Amygdala (tissue), 56 donors: ENCODE results near the gene CEP83.
"Not testable (repeated sequence)": the region's sequence is repeated elsewhere in the genome, so short reads cannot be mapped to it uniquely, and the experiment has no call there.

ENCODE experiments used
- DNase-seq, 56 donors: peaks; one replicate each; lab custom pipeline; 2025; lab: John Stamatoyannopoulos, UW

Gene CEP83

GRCh38 chr12:94459728-94460615 lies at the start of gene CEP83:
CEP83 (minus strand) TSS chr12:94459867; CDS start chr12:94412490, 47,377 bp downstream.
- DNase-seq: peak; percentile 59 to 98 (median 92)

- DNase-seq: no peak
Measured at GRCh38 chr12:94509317-94509716, 49.6 kb upstream of the CEP83 start.

DNA sequence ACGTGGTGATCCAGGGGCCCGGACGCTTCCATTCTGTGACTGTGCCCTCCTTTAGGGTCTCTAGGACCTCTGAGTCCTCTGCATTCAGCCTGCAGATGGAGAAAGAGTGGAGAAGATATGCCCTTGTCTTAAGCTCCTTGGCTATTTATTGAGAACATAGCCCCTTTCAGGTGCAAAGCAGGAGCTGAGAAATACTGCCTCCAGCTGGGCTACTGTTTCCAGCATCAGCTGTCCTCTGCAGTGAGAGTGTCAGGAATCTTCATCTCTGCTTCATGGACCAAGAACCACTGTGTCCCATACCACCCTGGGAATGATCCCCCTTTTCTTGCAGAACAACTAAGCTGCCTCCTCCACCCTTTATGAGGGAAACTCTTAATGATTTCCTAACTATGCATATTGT lies 47.8 kb upstream of the CEP83 start:
- no peak for DNase-seq

DNA sequence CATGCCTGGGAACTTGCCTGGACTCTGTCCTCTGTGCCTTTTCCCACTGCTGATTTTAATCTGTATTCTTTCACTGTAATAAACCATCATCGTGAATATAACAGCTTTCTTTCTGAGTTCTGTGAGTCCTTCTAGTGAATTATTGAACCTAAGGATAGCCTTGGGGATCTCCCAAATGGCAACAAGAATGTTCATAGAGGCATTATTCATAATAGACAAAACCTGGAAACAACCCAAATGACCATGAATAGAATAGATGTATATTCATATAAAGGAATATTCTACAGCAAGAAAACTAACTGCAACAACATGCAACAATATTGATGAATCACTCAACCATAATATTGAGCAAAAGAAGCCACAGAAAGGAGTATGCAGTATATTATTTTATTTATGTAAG lies 44.7 kb upstream of the CEP83 start:
- no peak for DNase-seq

- no peak for DNase-seq
Measured at GRCh38 chr12:94503619-94504018, 44.0 kb upstream of the CEP83 start.

- no peak for DNase-seq
Measured at GRCh38 chr12:94500831-94501567, 41.3 kb upstream of the CEP83 start.

DNA sequence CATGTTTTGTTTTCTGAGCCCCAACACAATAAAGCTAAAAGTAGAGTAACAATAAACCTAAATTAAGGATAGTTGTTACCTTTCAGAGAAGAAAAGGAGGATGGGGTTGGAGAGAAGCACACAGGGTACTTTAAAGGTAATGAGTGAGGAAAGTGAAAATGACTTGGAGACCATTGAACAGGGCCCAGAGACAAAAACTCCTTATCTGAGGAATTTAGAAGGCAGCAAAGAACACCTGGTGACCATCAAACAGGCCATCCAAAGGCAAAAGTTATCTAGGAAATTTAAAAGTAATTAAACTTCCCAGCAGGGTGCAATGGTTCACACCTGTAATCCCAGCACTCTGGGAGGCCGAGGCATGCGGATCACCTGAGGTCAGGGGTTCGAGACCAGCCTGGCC lies 39.0 kb upstream of the CEP83 start:
- no peak for DNase-seq

DNA sequence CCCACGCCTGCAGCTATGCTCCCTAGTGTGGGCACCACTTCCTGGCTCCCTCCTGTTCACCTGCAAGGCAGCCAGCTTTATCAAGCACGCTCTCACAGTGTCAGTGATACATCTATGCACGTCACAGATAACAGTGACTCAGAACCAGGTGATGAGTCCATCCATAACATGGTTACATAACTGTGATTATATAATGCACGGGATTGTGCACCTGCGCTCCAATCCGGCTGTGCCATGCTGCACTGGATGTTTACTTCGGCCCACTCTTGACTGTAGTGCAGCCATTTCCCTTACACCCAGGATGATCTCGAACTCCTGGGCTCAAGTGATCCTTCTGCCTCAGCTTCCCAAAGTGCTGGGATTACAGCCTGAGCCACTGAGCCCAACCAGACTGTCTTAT lies 38.4 kb upstream of the CEP83 start:
- DNase-seq: no peak

DNA sequence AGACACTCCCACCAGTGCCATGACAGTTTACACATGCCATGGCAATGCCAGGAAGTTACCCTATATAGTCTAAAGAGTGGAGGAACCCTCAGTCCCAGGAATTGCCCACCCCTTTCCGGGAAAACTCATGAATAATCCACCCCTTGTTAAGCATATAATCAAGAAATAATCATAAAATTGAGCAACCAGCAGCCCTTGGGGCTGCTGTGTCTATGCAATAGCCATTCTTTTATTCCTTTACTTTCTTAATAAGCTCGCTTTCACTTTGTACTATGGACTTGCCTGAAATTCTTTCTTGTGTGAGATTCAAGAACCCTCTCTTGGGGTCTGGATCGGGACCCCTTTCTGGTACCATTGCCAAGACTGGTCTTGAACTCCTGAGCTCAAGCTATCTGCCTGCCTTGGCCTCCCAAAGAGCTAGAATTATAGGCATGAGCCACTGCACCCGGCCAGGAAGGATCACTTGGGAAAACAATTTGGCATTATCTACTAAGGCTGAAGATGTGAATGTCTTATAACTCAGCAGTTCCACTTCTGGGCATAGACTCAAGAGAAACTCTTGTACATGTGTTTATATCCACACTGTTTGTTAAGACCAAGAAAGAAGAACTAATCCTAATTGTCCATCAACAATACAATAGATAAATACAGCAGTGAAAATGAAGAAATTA lies 35.9 kb upstream of the CEP83 start:
- no peak for DNase-seq

GRCh38 chr12:94491489-94491888 lies 31.8 kb upstream of the CEP83 start:
- DNase-seq: no peak

- DNase-seq: no peak
Measured at GRCh38 chr12:94488463-94488862, 28.8 kb upstream of the CEP83 start.

DNA sequence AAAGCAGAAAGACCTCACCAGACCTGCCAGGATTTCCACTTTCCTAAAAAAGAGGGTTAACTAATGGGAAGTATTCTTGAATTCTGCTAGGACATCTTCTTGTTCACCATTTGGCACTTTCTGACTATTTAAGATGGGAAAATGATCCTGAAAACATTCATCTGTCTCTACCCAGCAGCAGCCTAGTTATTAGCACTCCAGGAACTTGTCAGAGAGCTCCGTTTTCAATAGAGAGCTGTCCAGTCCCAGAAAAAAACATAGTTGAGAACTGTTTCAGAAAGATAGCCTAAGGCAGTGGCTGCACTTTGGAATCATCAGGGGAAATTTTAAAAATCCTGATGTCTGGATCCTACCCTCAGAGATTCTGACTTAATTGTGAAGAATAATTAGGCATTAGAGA lies 22.1 kb upstream of the CEP83 start:
- no peak for DNase-seq

DNA sequence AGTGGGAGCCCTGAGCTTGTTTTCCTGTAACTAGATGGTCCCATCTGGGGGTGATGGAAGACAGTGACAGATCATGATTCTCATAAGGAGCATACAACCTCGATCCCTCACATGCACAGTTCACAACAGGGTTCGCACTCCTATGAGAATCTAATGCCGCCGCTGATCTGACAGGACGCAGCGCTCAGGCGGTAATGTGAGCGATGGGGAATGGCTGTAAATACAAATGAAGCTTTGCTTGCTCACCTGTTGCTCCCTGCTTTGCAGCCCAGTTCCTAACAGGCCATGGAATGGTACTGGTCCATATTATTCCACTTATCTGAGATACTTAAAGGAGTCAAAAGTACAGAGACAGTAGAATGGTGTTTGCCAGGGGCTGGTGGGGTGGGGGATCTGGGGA lies 9.9 kb upstream of the CEP83 start:
- DNase-seq: no peak

- DNase-seq: no peak
Measured at GRCh38 chr12:94460616-94460959, 921 bp upstream of the CEP83 start.

DNA sequence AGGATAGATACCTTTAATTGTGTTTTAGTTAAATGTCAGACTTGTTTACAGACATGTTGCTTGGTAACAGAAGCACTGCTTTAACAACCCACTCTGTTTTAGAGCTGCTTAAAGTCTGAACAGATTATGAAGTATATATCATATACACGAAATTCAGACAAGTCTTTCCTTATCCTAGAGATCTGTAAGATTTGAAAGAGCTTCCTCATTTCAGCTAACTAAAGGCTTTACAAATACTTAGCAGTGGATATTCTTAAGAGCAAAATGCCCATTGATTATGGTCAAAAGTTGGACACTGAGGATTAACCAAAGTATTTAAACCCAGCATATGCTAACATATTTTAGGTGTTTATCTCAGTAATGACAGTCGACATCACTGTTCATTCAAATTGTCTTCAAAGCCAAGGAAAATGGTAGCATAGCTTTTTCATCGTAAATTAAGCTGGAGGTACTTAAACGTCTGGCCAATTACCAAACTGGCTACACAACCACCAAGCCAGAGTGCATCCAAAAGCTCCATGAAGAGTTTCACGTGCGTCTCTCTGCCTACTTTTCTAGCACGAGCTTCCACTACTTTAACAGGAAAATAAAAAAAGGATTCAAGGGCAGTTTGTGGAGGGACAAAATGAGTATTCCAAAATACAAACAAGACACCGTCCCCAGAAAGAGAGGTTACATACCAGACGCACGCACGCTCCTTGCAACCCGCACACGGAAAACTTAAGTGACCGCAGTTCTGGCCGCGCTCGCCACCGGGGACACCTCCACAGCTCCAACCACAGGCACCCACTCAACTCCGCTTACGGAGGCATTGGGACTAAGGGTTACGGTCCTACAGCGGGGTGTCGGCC lies 565 bp downstream of the CEP83 start:
- DNase-seq: peak in 1 of 56 donors; percentile 47

DNA sequence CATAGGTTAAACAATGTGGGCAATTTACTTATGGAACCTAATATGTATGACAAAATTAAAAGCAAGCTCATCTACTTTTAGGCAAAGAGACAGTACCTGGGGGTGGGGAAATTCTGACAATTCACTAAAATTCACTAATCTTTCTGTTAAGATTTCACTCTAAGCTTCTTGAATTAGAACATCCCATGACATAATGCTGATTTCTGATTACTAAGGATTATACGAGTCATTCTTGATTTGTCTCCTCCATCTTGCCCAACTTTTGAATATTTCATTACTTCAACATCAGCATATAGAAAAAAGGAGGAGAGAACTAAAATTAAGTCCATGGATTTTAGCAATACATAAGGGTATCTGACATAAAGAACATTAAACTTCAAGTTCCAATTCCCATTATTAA lies 2.4 kb downstream of the CEP83 start:
- no peak for DNase-seq

DNA sequence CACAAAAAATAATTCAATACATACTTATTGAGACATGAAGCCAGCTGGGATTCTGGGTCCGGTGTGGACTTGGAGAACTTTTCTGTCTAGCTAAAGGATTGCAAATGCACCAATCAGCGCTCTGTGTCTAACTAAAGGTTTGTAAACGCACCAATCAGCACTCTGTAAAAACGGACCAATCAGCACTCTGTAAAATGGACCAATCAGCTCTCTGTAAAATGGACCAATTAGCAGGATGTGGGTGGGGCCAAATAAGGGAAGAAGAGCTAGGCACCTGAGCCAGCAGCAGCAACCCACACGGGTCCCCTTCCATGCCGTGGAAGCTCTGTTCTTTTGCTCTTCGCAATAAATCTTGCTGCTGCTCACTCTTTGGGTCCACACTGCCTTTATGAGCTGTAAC lies 5.3 kb downstream of the CEP83 start:
- DNase-seq: not testable (repeated sequence)

GRCh38 chr12:94445662-94446061 lies 14.0 kb downstream of the CEP83 start:
- no peak for DNase-seq

GRCh38 chr12:94437303-94437702 lies 22.4 kb downstream of the CEP83 start:
- no peak for DNase-seq

DNA sequence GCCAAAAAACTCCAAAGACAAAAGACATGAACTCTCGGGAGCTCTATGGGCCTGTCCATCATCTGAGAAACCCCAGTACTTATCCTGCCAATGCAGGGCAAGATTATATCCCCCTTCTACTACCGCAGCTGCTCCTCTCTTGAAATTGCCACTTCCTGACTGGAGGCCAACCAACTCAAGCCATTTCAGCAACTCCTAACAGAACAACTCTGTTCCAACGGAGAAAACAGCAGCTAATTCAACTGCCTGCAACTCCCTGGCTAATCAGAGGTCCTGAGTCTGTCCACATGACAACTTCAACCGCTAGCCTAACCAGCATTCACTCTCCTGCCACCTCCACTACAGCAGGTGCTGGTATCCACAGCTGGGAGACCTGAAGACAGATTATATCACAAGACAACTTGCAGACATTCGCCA lies 24.1 kb downstream of the CEP83 start:
- DNase-seq: peak in 9 of 56 donors; percentile 1 to 13 (median 5)
